DND-41 (cell line): Measurements from ENCODE around the gene KCNQ1OT1.

Source experiments
- ATAC-seq: fragments of 200-7000 bp; cut with Tn5 transposase; 3 replicates; pipeline ENCODE4 v1.9.1; 2021; ENCODE audit warnings: low read depth; ENCODE audit not compliant: insufficient read depth
- DNase-seq: peaks from one replicate; pipeline ENCODE4 v3.0.0-alpha.2; 2020
- H2AFZ ChIP-seq: 2 replicates; pipeline ENCODE4 v1.6.0; 2012; ENCODE audit warnings: low read depth, low read length
- H3K27ac ChIP-seq: 2 replicates; pipeline ENCODE4 v1.5.1; 2012; ENCODE audit warnings: low read length, inconsistent platforms
- H3K27me3 ChIP-seq: fragments of 200-600 bp; sonication (generic); 2 replicates; pipeline ENCODE4 v1.6.0; 2012; ENCODE audit warnings: low read length, mild to moderate bottlenecking, inconsistent platforms; ENCODE audit not compliant: insufficient read depth, poor library complexity
- H3K36me3 ChIP-seq: 2 replicates; pipeline ENCODE4 v1.5.1; 2012; ENCODE audit warnings: low read length, inconsistent platforms; ENCODE audit not compliant: insufficient read depth
- H3K4me1 ChIP-seq: 2 replicates; pipeline ENCODE4 v1.5.1; 2012; ENCODE audit warnings: mild to moderate bottlenecking, low read length; ENCODE audit not compliant: insufficient read depth
- H3K4me2 ChIP-seq: 2 replicates; pipeline ENCODE4 v1.6.0; 2012; ENCODE audit warnings: mild to moderate bottlenecking, moderate library complexity, low read length, inconsistent platforms; ENCODE audit not compliant: insufficient read depth
- H3K4me3 ChIP-seq, 2 experiments: fragments of 200-600 bp in 1 of 2; shearing (Covaris generic) in 1 of 2; 2 replicates each; pipeline ENCODE4 v1.5.1; 2012 to 2016; ENCODE audit warnings: inconsistent platforms in 2 of 2, low read length in 2 of 2, mild to moderate bottlenecking in 2 of 2, low read depth in 1 of 2, moderate library complexity in 1 of 2
- H3K79me2 ChIP-seq: 2 replicates; pipeline ENCODE4 v1.6.0; 2012; ENCODE audit warnings: low read length, inconsistent platforms; ENCODE audit not compliant: insufficient read depth
- H3K9ac ChIP-seq: 2 replicates; pipeline ENCODE4 v1.6.0; 2012; ENCODE audit warnings: low read depth, mild to moderate bottlenecking, inconsistent platforms, low read length, moderate library complexity
- H3K9me3 ChIP-seq: 2 replicates; pipeline ENCODE4 v1.5.1; 2012; ENCODE audit warnings: low read length, moderate library complexity, mild to moderate bottlenecking, inconsistent platforms; ENCODE audit not compliant: insufficient read depth, severe bottlenecking
- H4K20me1 ChIP-seq: 2 replicates; pipeline ENCODE4 v1.6.0; 2012; ENCODE audit warnings: low read length; ENCODE audit not compliant: insufficient read depth
- CTCF ChIP-seq: IDR thresholded peaks from 2 replicates; pipeline ENCODE4 v1.5.1; 2012; ENCODE audit warnings: borderline replicate concordance, low read length, moderate library complexity, mild to moderate bottlenecking; ENCODE audit not compliant: poor library complexity, severe bottlenecking; ENCODE audit errors: extremely low read depth
- EZH2 ChIP-seq: IDR thresholded peaks from 3 replicates; pipeline ENCODE4 v1.6.1; 2012; ENCODE audit warnings: borderline replicate concordance, low read depth, mild to moderate bottlenecking, moderate library complexity, low read length, inconsistent platforms; ENCODE audit not compliant: severe bottlenecking

Gene KCNQ1OT1

DNA sequence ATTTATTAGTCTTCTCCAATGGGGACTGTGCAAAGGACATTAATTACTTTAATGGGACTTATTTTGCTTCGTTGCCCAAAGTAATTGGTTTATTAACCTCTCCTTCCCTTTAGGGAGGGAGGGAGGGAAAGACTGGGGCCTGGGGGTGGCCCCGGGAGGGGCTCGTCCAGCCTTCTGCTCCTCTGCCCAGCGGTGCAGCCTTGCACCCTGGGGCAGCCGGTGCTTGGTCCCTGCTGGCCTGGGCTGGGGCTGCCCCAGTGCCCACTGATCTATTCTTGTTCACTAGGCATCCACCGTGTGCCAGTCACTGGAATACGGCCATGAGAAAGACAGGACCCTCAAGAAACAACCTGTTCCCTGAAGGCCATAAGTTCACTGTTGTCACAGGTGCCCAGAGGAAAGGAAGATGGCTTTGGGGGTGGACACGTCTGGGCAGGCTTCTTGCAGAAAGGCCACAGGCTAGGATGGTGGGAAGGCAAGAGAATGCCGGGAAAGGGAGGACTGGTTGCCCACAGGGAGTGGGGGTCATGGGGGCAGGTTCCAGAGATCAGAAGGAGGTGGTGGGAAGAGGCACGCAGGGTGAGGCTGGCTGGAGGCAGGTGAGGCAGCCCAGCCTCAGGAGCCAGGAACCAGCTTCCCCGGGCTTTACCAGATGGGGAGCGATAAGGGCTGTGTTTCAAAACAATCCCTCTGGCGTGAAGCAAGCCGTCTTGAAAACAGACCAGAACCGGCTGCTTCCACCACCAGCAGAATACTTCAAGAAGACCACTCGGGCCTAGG lies 47.6 kb upstream of the KCNQ1OT1 start:
- Histone ChIP-seq H3K4me1 (no peaks in the 10 kb centered on the region), H3K36me3 (no peaks in the 10 kb centered on the region), H3K4me3 (no peak overlapping the region), H3K27me3 (peaks cover 2% of the 10 kb centered on the region), H3K79me2 (no peaks in the 10 kb centered on the region), H3K9ac (no peak overlapping the region), H3K27ac (no peak overlapping the region), H2AFZ (no peak overlapping the region), H4K20me1 (no peaks in the 10 kb centered on the region), H3K9me3 (no peaks in the 10 kb centered on the region), H3K4me2 (no peak overlapping the region)
- TF ChIP-seq EZH2 (no peak), CTCF (no peak)
- ATAC-seq (no peak), DNase-seq (no peak)

- no peaks in the 10 kb centered on the region for H3K79me2 ChIP-seq
- H4K20me1 ChIP-seq = no peaks in the 10 kb centered on the region
- DNase-seq = no peak
- no peak for ATAC-seq
- TF ChIP-seq EZH2 (no peak), CTCF (no peak)
- no peak overlapping the region for H3K27ac ChIP-seq
- H3K9ac ChIP-seq = no peak overlapping the region
- H2AFZ ChIP-seq = no peak overlapping the region
- H3K27me3 ChIP-seq = no peaks in the 10 kb centered on the region
- H3K36me3 ChIP-seq = no peaks in the 10 kb centered on the region
- no peaks in the 10 kb centered on the region for H3K4me1 ChIP-seq
- no peak overlapping the region for H3K4me2 ChIP-seq
- no peaks in the 10 kb centered on the region for H3K9me3 ChIP-seq
- no peak overlapping the region for H3K4me3 ChIP-seq
Observed at GRCh38 chr11:2746401-2747247, 46.8 kb upstream of the KCNQ1OT1 start.

GRCh38 chr11:2745511-2745910 lies 45.7 kb upstream of the KCNQ1OT1 start:
- no peak overlapping the region for H3K4me3 ChIP-seq
- no peaks in the 10 kb centered on the region for H3K27me3 ChIP-seq
- no peak overlapping the region for H3K9ac ChIP-seq
- H3K4me2 ChIP-seq = no peak overlapping the region
- no peaks in the 10 kb centered on the region for H3K4me1 ChIP-seq
- H4K20me1 ChIP-seq = no peaks in the 10 kb centered on the region
- no peaks in the 10 kb centered on the region for H3K79me2 ChIP-seq
- no peak overlapping the region for H2AFZ ChIP-seq
- no peaks in the 10 kb centered on the region for H3K9me3 ChIP-seq
- no peak for TF ChIP-seq EZH2
- no peak for TF ChIP-seq CTCF
- no peak for DNase-seq
- H3K36me3 ChIP-seq = no peaks in the 10 kb centered on the region
- no peak overlapping the region for H3K27ac ChIP-seq
- ATAC-seq = no peak
